RPMI7951 (cell line): ENCODE measurements around the gene ERN2. TPM values are rescaled to one million over a fixed set of nuclear protein-coding genes. Genes with fewer than 3 reads are reported as not detected.
"Not testable (repeated sequence)": the region's sequence is repeated elsewhere in the genome, so short reads cannot be mapped to it uniquely, and the experiment has no call there.

Source experiments
- DNase-seq: peaks from one replicate; pipeline ENCODE4 v3.0.0-alpha.2; 2012; ENCODE audit warnings: low read depth
- total RNA-seq: library from RNA; depleted of rRNA; stranded (reverse); fragments of >200 nt; shearing (Covaris generic); gene quantifications from 2 replicates; pipeline ENCODE4 v1.2.3, GENCODE V29; 2014

ERN2 gene
- total RNA-seq, 1 experiment from 2014 or later: not detected

GRCh38 chr16:23722613-23723240 lies 9.7 kb upstream of the ERN2 start:
- DNase-seq: not testable (repeated sequence)

GRCh38 chr16:23716484-23716883 lies 3.5 kb upstream of the ERN2 start:
- no peak for DNase-seq

GRCh38 chr16:23711785-23712184 lies 1.2 kb downstream of the ERN2 start:
- DNase-seq: no peak

- DNase-seq: no peak
Measured at GRCh38 chr16:23710504-23710903, 2.5 kb downstream of the ERN2 start.

- DNase-seq: no peak
Measured at GRCh38 chr16:23710008-23710407, 3.0 kb downstream of the ERN2 start.

GRCh38 chr16:23709536-23709935 lies 3.5 kb downstream of the ERN2 start:
- DNase-seq: no peak

- no peak for DNase-seq
Measured at GRCh38 chr16:23706439-23706838, 6.6 kb downstream of the ERN2 start.

- DNase-seq: no peak
Measured at GRCh38 chr16:23705517-23705902, 7.5 kb downstream of the ERN2 start.

- DNase-seq: no peak
Measured at GRCh38 chr16:23704772-23705516, 8.1 kb downstream of the ERN2 start.

GRCh38 chr16:23702951-23703350 lies 10.1 kb downstream of the ERN2 start:
- no peak for DNase-seq

GRCh38 chr16:23701045-23701444 lies 12.0 kb downstream of the ERN2 start:
- DNase-seq: no peak

- no peak for DNase-seq
Measured at GRCh38 chr16:23700509-23700908, 12.5 kb downstream of the ERN2 start.

GRCh38 chr16:23700093-23700492 lies 12.9 kb downstream of the ERN2 start:
- DNase-seq: no peak

- no peak for DNase-seq
Measured at GRCh38 chr16:23699100-23699499, 13.9 kb downstream of the ERN2 start.

- no peak for DNase-seq
Measured at GRCh38 chr16:23695756-23696155, 17.3 kb downstream of the ERN2 start.

- DNase-seq: no peak
Measured at GRCh38 chr16:23694644-23695373, 18.2 kb downstream of the ERN2 start.

GRCh38 chr16:23694265-23694643 lies 18.8 kb downstream of the ERN2 start:
- no peak for DNase-seq

- DNase-seq: no peak
Measured at GRCh38 chr16:23692190-23692837, 20.7 kb downstream of the ERN2 start.

GRCh38 chr16:23691483-23692189 lies 21.4 kb downstream of the ERN2 start:
- peak; percentile 44 for DNase-seq

- DNase-seq: no peak
Measured at GRCh38 chr16:23690771-23691482, 22.1 kb downstream of the ERN2 start.
